Measurements from ENCODE around the gene KAT6B.

The KAT6B gene

DNA sequence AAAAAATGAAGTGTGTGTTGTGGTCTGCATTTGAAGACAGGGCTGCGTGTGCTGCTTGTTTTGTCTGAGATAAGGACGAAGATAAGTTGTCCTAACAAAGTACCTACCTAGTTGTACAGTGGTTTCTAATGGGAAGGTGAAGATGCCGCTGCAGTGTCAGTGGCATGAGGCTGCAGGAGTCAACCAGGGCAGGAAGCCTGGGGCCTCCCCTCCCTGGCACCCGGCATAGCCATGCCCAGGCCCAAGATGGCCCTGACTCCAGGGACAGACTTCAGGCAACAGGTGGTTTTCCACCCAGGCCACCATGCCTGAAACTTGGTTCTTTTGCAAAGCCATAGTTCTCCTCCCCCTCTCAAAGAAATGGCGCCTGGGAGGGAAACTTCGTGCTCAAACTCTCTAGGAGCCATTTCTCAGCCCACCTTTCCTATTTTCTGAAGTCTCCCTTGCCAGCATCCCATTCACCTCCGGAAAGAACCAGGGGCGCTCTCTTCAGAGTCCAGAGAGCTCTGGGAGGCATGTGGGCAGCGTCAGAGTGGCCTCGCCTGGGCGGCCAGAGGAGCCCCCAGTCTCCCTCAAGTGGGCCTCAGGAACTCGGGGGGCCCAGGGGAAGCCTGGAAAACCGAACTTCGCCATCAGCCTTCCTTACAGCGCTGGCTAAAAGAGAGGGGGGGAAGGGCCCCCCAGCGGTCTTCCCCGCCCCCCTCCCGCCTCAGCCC lies 2.1 kb upstream of the KAT6B start:
- no peak for DNase-seq

DNA sequence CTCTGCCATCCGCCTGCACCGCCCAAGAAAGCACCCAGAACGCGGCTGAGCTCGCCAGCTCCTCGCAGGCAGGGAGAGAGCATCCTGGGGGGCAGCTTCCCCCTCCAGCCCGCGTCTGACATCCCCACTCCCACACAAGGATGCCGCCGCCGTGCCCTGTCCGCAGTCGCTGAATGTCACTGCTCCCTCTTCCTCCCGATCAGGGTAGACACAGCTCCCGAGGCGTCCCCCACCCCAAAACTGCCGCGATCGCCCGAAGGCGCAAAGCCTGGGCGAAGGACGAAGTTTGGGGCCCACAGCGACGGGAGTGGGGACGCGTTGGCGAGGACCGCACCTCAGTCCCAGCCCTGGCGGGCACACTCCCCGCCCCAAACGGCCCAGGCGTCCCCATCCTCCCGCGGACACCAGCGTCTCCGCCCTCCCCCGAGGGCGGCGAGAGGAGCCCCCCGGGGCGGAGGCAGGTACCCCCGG lies 1.5 kb upstream of the KAT6B start:
- no peak for DNase-seq

DNA sequence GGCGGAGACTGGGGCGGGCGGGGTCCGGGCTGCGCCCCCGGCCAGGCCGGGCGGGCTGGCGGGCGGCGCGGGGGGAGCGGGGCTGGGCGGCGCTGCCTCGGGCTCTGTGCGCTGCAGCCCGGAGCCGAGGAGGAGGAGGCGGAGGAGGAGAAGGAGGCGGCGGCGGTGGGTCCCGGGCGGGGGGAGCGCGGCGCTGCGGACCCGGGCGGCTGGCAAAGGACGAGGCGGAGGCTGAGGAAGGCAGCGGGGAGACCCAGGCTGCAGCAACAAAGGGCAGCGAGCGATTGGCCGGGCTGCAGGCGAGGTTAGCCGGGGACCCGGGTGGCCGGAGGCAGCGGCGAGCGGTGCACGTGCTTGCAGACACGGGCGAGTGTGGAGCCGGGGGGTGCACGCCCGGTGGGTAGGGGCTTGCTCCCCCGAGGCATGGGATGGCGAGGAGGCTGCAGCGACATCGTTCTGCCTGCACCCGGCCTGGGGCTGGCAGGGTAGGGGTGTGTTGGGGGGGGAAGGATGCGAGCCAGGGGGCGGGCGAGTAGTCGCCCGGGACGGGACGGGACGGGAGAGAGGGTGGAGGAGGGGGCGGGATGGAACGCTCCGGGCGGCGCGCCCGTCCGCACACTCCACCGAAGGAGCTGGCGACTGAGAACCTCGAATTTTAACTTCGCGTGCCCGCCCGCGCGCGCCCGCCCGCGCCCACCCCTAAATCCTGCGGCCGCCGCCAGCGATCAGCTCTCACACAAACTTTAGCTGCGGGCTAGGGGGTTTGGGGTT lies 844 bp upstream of the KAT6B start:
- no peak for DNase-seq

DNA sequence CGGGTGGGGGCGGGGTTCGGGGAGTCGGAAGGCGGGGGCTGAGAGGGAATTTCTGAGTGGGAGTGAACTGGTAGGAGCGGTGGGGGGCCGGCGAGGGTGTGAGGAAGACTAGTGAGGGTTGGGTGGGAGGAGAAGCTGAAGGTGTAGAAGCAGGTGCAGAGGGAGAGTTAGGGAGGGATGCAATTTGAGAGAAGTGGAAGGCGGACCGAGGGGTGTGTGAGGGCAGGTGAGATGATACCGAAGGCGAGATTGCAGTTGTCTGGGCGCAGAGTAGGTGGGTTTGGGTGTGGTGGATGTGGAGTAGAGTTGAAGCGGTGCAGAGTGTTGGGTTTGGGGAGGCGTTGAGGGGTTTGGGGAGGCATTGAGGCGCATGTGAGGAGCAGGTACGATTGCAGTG lies 643 bp downstream of the KAT6B start:
- no peak for DNase-seq

DNA sequence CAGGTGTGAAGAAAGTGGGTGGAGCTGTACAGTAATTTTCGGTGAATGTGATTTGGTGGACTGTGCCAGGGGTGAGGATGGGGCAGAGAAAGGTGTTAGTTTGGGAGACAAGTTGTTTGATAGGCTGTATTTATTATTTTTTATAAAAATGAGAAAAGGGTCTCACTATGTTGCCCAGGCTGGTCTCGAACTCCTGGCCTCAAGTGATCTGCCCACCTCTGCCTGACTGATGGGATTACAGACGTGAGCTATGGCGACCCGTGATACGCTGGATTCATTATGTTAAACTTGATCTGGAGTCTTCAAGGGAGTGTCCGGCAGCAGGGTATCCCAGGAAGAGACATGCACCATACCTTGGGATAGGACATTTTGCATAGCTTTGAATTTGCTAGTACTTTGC lies 1.3 kb downstream of the KAT6B start:
- no peak for DNase-seq

DNA sequence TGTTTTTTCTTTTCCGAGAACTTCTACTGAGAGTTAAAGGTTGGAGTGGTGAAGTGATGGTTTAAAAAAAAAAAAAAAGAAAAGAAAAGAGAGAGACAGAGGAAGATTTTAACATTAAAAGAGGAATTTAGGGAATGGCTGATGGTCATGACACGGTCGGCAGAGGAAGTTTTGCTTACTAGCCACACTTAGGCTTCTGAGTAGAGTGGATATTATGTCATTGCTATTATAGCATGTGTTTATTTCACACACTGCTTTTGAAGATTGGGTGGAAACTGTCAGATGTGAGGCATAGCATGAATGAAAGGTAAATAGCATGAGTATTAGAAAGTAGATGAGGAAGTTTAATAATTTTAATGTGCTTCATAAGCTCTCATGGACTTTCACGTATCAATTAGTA lies 2.5 kb downstream of the KAT6B start:
- no peak for DNase-seq

DNA sequence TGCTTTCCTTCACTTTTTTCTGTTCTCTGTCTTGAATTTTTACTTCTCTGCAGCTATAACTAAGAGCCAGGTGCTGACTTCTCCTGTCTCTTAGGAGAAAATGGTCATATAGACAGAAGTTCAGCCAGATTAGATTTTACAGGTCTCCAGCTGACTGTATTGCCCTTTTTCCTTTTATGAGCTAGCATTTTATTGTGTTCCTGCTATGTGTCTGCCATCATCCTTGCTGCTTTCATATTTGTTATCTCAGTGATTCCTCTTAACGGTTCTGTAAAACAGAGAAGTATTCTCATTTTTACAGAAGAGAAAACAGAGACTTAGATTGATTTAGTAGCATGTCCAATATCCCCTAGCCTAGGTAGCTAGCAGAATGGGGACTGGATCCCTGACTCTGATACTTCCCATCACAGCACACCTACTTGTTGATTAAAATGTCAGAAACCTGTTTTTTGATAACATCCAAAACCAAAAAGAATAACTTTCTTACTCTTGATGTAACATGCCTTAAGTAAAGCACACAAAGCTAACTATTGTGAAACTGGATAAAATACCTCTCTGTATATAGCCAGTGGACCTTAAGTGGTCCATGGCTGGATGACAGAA lies 5.2 kb downstream of the KAT6B start:
- no peak for DNase-seq

DNA sequence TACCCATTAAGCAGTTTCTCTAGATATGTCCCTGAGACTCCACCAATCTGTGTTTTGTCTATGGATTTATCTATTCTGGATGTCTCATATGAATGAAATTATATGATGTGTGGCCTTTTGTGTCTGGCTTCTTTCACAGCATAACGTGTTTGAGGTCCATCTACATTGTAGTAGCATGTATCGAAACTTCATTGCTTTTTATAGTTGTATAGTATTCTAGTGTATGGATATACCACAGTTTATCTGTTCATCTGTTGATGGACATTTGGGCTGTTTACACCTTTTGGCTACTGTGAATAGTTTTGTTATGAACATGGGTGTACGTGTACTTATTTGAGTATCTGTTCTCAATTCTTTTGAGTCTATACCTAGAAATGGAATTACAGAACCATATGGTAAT lies 9.6 kb downstream of the KAT6B start:
- no peak for DNase-seq

DNA sequence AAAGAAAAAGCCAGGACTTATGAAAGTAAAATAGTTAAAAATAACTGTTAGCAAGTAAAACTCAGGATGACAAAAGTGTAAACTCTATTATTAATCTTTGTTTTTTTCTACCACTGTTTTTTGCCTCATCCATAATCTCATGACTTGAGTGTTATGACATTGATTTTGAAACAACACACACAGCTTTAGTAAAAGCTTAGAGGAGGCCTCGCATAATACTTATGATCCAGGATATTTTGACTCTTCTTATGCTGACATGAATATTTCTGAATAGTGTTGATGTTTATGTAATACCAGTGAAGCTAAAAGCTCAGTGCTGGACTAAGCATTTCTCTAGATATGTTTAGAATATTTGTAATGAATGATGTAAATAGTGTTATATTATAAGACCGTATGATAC lies 10.5 kb downstream of the KAT6B start:
- DNase-seq, result no peak

DNA sequence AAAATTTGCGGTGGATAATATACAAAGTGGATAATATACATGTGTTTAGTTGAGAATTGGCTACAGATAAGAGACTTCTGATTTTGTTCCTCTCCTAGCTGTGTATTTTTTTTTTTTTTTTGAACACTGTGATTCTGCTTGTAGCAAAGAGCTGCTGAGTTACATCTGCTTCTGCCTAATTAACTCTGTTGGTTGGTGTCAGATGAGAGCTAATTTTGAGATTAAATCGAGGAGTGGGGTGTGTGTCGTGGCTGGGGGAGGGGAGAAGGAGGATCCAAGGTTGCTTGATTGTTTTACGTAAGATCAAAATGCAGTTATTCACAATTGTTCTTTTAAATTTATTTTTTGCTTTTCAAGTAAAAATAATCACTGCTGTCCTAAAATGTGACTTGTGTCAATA lies 11.3 kb downstream of the KAT6B start:
- DNase-seq, result no peak

DNA sequence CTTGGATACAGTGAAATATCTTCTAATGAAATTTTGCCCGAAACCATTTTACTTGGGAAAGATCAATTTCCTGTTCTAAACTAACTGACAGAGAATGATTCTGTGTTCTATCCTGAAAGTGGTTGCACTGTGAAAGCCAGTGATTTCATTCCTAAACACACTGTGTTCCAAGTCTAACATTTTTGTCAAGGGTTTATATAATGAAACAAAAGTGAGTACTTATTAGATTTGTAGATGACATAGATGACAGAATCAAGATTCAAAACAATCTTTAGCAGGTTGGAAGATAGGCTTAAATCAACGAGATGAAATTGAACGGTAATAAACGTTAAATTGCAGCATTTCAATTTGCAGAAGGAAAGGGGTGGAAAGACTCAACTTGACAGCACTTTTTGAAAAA lies 13.3 kb downstream of the KAT6B start:
- no peak for DNase-seq

DNA sequence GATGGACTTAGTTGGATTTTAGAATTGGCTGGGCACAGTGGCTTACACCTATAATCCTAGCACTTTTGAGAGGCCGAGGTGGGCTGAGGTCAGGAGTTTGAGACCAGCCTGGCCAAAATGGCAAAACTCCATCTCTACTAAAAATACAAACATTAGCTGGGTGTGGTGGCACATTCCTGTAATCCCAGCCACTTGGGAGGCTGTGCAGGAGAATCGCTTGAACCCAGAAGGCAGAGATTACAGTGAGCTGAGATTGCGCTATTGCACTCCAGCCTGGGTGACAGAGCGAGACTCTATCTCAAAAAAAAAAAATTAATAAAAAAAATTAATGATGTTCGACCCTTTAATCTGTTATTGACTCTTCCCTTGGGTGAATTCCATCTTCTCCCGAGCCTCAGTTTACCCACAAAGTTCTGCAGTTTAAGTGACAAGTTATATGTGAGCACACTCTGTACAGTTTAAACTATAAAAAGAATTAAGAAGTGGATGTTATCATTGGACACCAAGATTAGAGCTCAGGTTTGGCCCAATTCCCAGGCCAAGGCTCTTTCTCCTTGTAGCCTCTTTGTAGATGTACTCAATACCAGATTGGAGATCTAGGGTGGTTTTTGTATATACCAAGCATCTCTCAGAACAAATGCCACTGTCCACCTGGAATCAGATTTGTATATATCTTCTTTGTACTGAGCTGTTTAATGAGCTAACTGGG lies 15.0 kb downstream of the KAT6B start:
- DNase-seq, result no peak

DNA sequence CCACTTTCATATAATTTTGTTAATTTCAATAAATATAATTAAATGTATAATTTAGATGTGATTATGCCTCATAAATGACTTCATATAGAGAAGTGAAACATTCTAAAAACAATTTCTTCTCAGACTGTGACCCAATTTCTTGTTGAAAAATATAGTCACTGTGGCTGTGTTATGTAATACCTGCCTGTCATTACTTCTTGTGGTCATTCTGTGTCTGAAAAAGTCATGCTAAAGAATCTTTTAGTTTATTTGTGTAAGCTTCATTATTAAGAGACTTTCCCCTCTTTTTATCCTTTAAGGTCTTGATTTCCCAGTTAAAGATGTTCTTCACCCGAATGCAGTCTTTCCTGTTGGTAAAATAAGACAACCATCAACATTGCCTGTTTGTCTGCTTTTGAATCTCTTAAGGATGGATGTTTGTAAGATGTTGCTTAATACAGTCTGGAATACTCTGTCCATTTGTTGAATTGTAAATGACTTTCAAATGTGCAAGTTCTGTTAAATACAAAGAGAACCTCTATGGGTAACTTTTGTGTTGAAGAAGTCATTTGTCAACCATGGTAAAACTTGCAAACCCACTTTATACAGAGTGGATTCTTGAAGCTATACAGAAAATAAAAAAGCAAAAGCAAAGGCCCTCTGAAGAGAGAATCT lies 16.0 kb downstream of the KAT6B start:
- no peak for DNase-seq

DNA sequence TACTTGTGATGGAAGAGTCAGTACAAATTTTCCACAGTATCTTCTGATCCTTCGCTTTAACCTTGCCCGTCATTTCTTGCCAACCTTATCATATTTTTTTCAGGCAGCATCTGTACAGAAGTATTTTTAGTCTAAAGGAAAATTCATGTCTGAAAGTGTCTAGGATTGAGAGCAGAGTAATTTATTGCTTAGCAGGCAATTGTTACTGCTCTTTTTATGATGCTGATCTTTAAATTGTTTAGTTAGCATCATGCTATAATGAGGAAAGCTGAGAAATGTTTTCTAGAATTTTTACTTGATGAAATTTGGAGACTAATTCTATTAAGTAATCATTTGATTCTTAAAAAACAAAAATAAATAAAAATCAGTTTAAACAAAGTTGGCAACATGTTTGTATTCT lies 20.6 kb downstream of the KAT6B start:
- DNase-seq, result no peak

DNA sequence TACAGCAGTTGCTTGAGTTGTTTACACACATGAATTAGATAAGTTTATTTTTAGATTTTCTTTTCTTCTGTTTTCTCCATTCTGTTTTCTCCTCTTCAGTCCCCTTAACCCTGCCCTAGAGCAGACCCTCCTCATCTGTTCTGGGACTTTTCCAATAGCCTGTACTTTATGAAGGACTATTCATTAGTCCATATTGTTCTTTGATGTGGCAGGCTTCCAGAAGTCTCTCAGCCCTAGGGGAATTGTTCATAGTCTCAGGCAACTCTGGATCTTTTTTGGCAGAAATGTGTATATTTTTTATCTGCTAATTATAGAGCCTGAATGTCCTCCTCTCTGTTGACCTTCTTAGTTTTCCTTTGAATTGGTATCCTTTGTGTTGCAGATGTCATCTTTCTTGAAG lies 25.4 kb downstream of the KAT6B start:
- DNase-seq, result no peak

DNA sequence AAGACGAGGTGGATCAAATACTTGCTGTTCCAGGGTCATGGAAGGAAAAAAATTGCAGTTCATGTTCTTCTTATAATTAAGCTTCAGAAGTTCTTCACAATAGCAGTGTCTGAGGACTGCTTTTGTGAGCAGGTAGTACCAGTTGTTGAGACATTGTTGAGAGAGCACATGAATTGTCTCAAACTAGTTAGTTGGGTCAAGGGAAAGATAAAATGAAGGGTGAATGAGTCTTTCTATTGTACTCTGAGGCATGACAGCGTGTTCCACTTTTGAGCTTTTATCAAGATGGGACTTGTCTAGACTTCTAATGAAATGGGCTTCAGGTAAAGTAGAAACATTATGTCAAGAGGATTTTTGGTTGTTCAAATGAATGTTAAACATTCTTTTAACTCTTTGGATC lies 26.0 kb downstream of the KAT6B start:
- no peak for DNase-seq

DNA sequence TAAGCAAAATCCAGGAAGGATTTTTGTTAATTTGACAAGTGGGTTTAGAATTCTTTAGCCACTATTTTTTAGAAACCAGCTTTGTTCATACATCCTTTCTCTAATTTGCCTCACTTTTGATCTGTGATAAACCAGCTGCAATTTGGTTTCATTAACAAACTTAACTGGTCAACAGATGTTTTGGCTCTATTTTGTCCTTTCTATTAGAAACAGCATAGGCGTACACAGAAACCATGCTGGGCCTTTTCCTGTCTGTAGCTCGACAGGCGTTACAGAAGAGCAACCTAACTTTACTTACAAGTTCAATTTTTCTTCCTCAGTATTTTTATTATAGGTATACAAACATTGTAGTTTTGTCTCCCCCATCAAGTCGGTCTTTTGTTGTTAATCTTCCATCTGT lies 28.2 kb downstream of the KAT6B start:
- no peak for DNase-seq

DNA sequence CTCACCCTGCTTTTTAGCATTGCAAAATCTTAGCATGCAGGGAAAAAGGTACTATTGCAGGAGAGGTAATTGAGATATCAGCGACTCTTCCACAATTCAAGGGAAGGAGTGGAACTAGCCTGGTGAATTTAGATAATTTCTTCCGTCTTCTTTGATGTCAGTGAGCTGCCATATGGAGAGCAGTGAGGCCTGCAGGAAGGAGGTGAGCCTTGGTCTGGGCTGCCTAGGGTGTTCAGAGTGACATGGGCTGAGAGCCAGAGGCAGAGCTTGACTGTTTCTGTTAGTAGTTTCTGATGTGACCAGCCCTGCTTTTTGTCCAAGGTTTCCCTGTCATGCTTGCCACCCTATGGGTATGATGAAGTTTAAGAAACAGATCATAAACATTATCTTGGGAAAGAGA lies 28.6 kb downstream of the KAT6B start:
- no peak for DNase-seq

DNA sequence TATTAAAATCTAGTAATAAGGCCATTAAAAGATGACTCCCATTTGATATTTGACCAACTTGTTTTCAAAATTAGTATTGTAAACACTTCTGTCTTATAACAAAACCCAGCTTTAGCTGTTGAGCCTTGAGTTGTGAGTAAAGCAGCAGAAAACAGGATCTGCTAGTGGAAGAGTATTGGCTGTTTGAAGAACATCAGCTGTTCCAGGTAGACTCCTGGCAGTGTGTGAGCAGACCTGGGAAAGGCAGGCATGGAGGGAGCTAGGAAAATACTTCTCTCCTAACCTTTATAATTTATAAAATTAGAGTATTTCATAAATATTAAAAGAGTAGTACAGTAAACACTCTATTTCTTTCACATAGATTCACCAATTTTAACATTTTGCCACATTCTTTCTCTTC lies 29.0 kb downstream of the KAT6B start:
- no peak for DNase-seq

DNA sequence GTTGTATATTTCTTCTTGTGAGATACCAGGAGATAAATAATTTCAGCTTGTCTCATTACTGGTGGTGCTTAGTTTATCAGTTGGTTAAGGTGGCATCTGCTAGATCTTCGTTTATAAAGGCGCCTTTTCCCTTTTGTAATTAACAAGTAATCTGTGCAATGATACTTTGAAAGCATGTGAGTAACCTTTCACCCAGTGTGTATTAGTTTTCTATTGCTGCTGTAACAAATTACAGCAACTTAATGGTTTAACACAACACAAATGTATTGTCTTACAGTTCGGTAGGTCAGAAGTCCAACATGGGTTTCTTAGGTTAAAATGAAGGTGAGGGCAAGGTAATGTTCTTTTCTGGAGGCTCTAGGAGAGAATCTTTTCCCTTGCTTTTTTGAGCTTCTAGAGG lies 30.5 kb downstream of the KAT6B start:
- DNase-seq, result no peak

DNA sequence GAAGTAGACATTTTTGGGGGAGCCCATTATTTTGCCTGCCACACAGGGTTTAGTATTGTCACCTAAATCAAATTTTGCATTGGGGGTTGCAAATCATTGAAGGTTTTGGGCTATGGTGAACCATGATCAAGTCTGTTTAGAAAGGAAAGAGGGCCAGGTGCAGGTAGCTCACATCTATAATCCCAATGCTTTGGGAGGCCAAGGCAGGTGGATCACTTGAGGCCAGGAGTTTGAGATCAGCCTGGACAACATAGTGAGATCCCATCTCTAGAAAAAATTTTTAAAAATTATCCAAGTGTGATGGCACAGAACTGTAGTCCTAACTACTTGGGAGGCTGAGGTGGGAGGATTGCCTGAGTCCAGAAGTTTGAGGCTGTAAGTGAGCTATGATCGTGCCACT lies 31.2 kb downstream of the KAT6B start:
- DNase-seq, result no peak

DNA sequence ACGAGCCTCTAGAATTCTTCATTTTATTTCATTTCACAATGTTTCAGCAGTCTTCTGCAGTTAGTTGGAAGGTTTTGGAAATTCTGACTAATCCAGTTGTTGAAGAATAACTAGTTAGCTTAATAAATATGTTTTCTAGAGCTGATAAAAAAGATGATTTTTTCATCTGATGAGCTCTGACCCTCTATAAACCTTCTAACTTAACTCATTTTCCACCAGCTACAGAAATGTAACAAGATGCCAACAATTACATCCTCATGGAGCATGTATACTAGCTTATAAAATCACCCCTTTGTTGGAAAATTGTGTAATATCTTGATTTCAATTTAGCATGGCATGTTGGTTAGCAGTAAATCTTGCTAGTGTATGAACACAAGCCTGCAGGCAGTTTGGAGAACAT lies 33.1 kb downstream of the KAT6B start:
- no peak for DNase-seq

DNA sequence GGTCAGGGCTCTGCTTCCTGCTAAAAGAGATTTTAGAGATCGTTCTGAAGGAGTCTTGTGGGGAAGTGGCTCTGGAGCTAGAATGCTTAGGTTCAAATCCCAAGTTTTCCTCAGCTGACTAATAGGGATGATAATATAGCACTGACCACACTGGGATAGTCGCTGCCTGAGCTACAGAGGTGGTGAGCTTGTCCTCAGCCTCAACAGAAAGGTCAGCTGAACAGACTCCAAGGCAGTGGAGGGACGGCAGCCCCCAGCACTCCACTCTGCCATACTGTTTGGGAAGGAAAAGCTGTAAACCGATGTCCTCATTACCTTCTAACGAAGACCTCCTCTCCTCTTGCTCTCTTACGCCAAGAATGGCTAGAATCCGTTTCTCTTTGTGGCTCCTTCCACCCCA lies 36.2 kb downstream of the KAT6B start:
- no peak for DNase-seq

Measured in kidney glomerular epithelial cell (primary cell).